IMR-90 (cell line): ENCODE results near the gene CNOT10. TPM values are rescaled to one million over a fixed set of nuclear protein-coding genes. Genes with fewer than 3 reads are reported as not detected.
"Not testable (repeated sequence)": the region's sequence is repeated elsewhere in the genome, so short reads cannot be mapped to it uniquely, and the experiment has no call there.

Experiments
- ATAC-seq: fragments of 200-7000 bp; cut with Tn5 transposase; 2 replicates; pipeline ENCODE4 v1.9.1; 2020; ENCODE audit warnings: low read depth, mild to moderate bottlenecking, moderate library complexity
- BruUV-seq: library from RNA; stranded (reverse); fragments of 400-500 nt; replicated peaks from 2 replicates; lab custom pipeline; 2021; lab: Mats Ljungman, UMichigan
- CTCF ChIA-PET: fragments of 300-600 bp; formaldehyde crosslinking; extraction: SDS; loops from one replicate; lab custom pipeline; 2021; ENCODE audit warnings: antibody characterized with exemption; lab: Yijun Ruan, JAX
- POLR2A ChIA-PET: fragments of 300-600 bp; sonication (Branson Sonifier 250); formaldehyde crosslinking; loops from one replicate; lab custom pipeline; 2022; ENCODE audit warnings: antibody characterized with exemption; ENCODE audit not compliant: unreplicated experiment; lab: Charles Lee
- DNase-seq: peaks from one replicate; pipeline ENCODE4 v3.0.0; 2013
- H2AFZ ChIP-seq: replicated peaks from 2 replicates; pipeline ENCODE3; 2013; ENCODE audit warnings: low read length, mild to moderate bottlenecking; ENCODE audit not compliant: poor library complexity
- H2AK5ac ChIP-seq: 2 replicates; pipeline ENCODE4 v1.6.1; 2013; ENCODE audit warnings: low read depth, low read length, inconsistent platforms
- H2AK9ac ChIP-seq: replicated peaks from 2 replicates; pipeline ENCODE3; 2013; ENCODE audit warnings: mild to moderate bottlenecking, low read depth, low read length, moderate library complexity; ENCODE audit not compliant: poor library complexity
- H2BK120ac ChIP-seq: 2 replicates; pipeline ENCODE4 v1.6.1; 2013; ENCODE audit warnings: low read depth, low read length, inconsistent platforms
- H2BK15ac ChIP-seq: 3 replicates; pipeline ENCODE4 v1.6.1; 2013; ENCODE audit warnings: low read depth, low read length, inconsistent platforms
- H2BK20ac ChIP-seq: 2 replicates; pipeline ENCODE4 v1.6.1; 2013; ENCODE audit warnings: low read depth, mild to moderate bottlenecking, inconsistent platforms, low read length, moderate library complexity
- H2BK5ac ChIP-seq: 2 replicates; pipeline ENCODE4 v1.6.1; 2013; ENCODE audit warnings: mild to moderate bottlenecking, low read depth, low read length, inconsistent platforms; ENCODE audit not compliant: poor library complexity, severe bottlenecking
- H3K14ac ChIP-seq: replicated peaks from 2 replicates; pipeline ENCODE4 v1.6.1; 2013; ENCODE audit warnings: low read depth, low read length, inconsistent platforms
- H3K18ac ChIP-seq: 2 replicates; pipeline ENCODE4 v1.6.1; 2013; ENCODE audit warnings: low read depth, low read length, control low read depth
- H3K23ac ChIP-seq: 2 replicates; pipeline ENCODE4 v1.6.1; 2013; ENCODE audit warnings: low read depth, low read length, inconsistent platforms
- H3K27ac ChIP-seq: 2 replicates; pipeline ENCODE4 v1.5.1; 2013; ENCODE audit warnings: mild to moderate bottlenecking, control low read depth, low read length; ENCODE audit not compliant: insufficient read depth
- H3K27me3 ChIP-seq: 2 replicates; pipeline ENCODE4 v1.6.1; 2013; ENCODE audit warnings: low read length; ENCODE audit not compliant: control insufficient read depth, insufficient read depth
- H3K36me3 ChIP-seq: 2 replicates; pipeline ENCODE4 v1.6.1; 2013; ENCODE audit warnings: low read length, mixed read lengths; ENCODE audit not compliant: control insufficient read depth, insufficient read depth
- H3K4ac ChIP-seq: 2 replicates; pipeline ENCODE4 v1.6.1; 2013; ENCODE audit warnings: low read depth, low read length, inconsistent platforms
- H3K4me1 ChIP-seq: 2 replicates; pipeline ENCODE4 v1.6.1; 2013; ENCODE audit warnings: low read length, mixed read lengths; ENCODE audit not compliant: control insufficient read depth, insufficient read depth
- H3K4me2 ChIP-seq: 2 replicates; pipeline ENCODE4 v1.6.1; 2013; ENCODE audit warnings: low read depth, mild to moderate bottlenecking, control low read depth, low read length, moderate library complexity
- H3K4me3 ChIP-seq: 2 replicates; pipeline ENCODE4 v1.5.1; 2013; ENCODE audit warnings: low read depth, mild to moderate bottlenecking, control low read depth, low read length, moderate library complexity; ENCODE audit not compliant: insufficient read depth
- H3K56ac ChIP-seq: 2 replicates; pipeline ENCODE4 v1.6.1; 2013; ENCODE audit warnings: low read length, inconsistent platforms; ENCODE audit not compliant: insufficient read depth; ENCODE audit errors: extremely low read depth
- H3K79me1 ChIP-seq, 2 experiments: 2 replicates each; pipeline ENCODE4 v1.6.1; 2013; ENCODE audit warnings: low read length in 2 of 2, inconsistent platforms in 1 of 2, low read depth in 1 of 2
- H3K9ac ChIP-seq: 2 replicates; pipeline ENCODE4 v1.6.1; 2013; ENCODE audit warnings: low read depth, low read length, control low read depth
- H3K9me1 ChIP-seq: 2 replicates; pipeline ENCODE4 v1.6.1; 2013; ENCODE audit warnings: low read length, inconsistent platforms; ENCODE audit not compliant: insufficient read depth
- H3K9me3 ChIP-seq: 2 replicates; pipeline ENCODE4 v1.6.1; 2013; ENCODE audit warnings: low read length; ENCODE audit not compliant: control insufficient read depth, insufficient read depth
- H4K20me1 ChIP-seq: 2 replicates; pipeline ENCODE4 v1.6.1; 2013; ENCODE audit warnings: low read length, inconsistent platforms; ENCODE audit not compliant: insufficient read depth
- H4K5ac ChIP-seq: 2 replicates; pipeline ENCODE4 v1.6.1; 2013; ENCODE audit warnings: mild to moderate bottlenecking, low read depth, low read length, control low read depth
- H4K8ac ChIP-seq, 2 experiments: 2 replicates each; pipeline ENCODE4 v1.6.1; 2013; ENCODE audit warnings: low read depth in 2 of 2, low read length in 2 of 2, control low read depth in 1 of 2, inconsistent platforms in 1 of 2
- H4K91ac ChIP-seq: 2 replicates; pipeline ENCODE4 v1.6.1; 2013; ENCODE audit warnings: low read depth, low read length, inconsistent platforms; ENCODE audit not compliant: insufficient read depth
- MAFK ChIP-seq: IDR thresholded peaks from 2 replicates; pipeline ENCODE4 v1.6.1; 2012; ENCODE audit warnings: low read depth, low read length, improper control_type of control experiment
- MXI1 ChIP-seq: IDR thresholded peaks from 2 replicates; pipeline ENCODE4 v1.6.1; 2012; ENCODE audit warnings: low read depth, mild to moderate bottlenecking, low read length, moderate library complexity, borderline replicate concordance
- WGBS, 2 experiments: methylation state at CpG; one replicate each; pipeline versions ENCODE4 v1.1.5 to v1.1.7; 2013; ENCODE audit warnings: missing lambda C conversion rate in 2 of 2; ENCODE audit not compliant: insufficient read length in 1 of 2; ENCODE audit errors: extremely low coverage in 2 of 2; 5-methylcytosine and 5-hydroxymethylcytosine counted together
- dilution Hi-C: fragments of 300-500 bp; cut with HindIII; formaldehyde crosslinking; loops from one replicate; pipeline ENCODE4 v1.14.3; 2018; ENCODE audit warnings: low sequenced_read_pairs; ENCODE audit not compliant: unreplicated experiment
- in situ Hi-C: fragments of 300-500 bp; cut with MboI; formaldehyde crosslinking; loops from 3 replicates; pipeline ENCODE4 v1.14.3; 2019; ENCODE audit warnings: low sequenced_read_pairs, inconsistent platforms, mixed read lengths
- intact Hi-C: fragments of 100-400 bp; cut with micrococcal nuclease; formaldehyde crosslinking; loops from 2 replicates; pipeline ENCODE4 v1.10.0; 2022
- polyA plus RNA-seq, 3 experiments: library from polyadenylated mRNA; depleted of rRNA; stranded (reverse); fragments of >200 nt; gene quantifications; 2 replicates each; pipeline ENCODE4 v1.2.3, GENCODE V29; 2012; ENCODE audit warnings: low replicate concordance in 1 of 3
- total RNA-seq: library from RNA; depleted of rRNA; stranded (reverse); fragments of >200 nt; gene quantifications from 2 replicates; pipeline ENCODE4 v1.2.3, GENCODE V29; 2012
- TF ChIP-seq, protein P1 (sequence below): fragments of 150-350 bp; IDR thresholded peaks from 2 replicates; pipeline ENCODE4 v1.6.1; 2016; ENCODE audit warnings: low read depth, mild to moderate bottlenecking, low read length, moderate library complexity, borderline replicate concordance

Gene CNOT10
- total and polyA plus RNA-seq, 2 of the 4 experiments (the other 2 are of a cell fraction) = 15.8 to 20.4 TPM

DNA sequence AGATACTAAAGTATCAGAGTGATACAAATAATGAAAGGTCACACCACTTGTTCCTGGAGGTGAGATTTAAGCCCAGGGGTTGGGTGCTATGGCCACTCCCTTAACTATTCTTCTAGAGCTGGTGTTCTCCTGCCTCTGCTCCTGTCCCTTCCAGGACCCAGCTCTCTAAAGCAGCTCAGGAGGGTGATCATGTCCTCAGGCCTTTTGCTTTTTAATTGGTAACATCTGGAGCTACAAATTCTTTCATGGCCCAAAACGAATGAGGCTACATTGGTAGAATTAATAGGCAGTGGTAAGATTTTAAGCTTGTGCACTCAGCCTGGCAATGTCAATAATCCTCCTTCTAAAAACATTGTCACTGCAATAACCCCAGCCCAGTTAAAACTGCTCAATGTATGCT is 38.2 kb upstream of the CNOT10 start:
- Histone ChIP-seq H3K27ac (no peak overlapping the region), H3K14ac (no peak overlapping the region), H4K5ac (no peak overlapping the region), H3K27me3 (peaks cover 4% of the 10 kb centered on the region), H2BK20ac (no peak overlapping the region), H3K9me1 (no peaks in the 10 kb centered on the region), H3K9ac (no peak overlapping the region), H4K91ac (no peak overlapping the region), H2AFZ (no peak overlapping the region), H2AK9ac (no peak overlapping the region), H4K20me1 (no peaks in the 10 kb centered on the region), H2AK5ac (no peak overlapping the region), H3K4me1 (no peaks in the 10 kb centered on the region), H3K4ac (no peak overlapping the region), H3K9me3 (no peaks in the 10 kb centered on the region), H3K4me3 (no peak overlapping the region), H3K56ac (no peak overlapping the region), H3K36me3 (no peaks in the 10 kb centered on the region), H3K18ac (no peak overlapping the region), H2BK120ac (no peak overlapping the region), H4K8ac (no peak overlapping the region), H2BK5ac (no peak overlapping the region), H2BK15ac (no peak overlapping the region), H3K4me2 (no peak overlapping the region), H3K79me1 (no peaks in the 10 kb centered on the region), H3K23ac (no peak overlapping the region)
- CTCF ChIA-PET = no interaction called here
- intact Hi-C loops (no loop called here), in situ Hi-C loops (no loop called here), dilution Hi-C loops (no loop called here)
- TF ChIP-seq MXI1 (no peak), MAFK (no peak)
- TF ChIP-seq, protein P1, sequence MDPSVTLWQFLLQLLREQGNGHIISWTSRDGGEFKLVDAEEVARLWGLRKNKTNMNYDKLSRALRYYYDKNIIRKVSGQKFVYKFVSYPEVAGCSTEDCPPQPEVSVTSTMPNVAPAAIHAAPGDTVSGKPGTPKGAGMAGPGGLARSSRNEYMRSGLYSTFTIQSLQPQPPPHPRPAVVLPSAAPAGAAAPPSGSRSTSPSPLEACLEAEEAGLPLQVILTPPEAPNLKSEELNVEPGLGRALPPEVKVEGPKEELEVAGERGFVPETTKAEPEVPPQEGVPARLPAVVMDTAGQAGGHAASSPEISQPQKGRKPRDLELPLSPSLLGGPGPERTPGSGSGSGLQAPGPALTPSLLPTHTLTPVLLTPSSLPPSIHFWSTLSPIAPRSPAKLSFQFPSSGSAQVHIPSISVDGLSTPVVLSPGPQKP = no peak
- WGBS, 2 experiments = no CpG with 5 or more reads among the region's 1 CpG
- POLR2A ChIA-PET = no interaction called here
- BruUV-seq = no TSS peak
- DNase-seq = no peak
- ATAC-seq = no peak

GRCh38 chr3:32652337-32653100 is 32.5 kb upstream of the CNOT10 start:
- H2BK5ac ChIP-seq, ATAC-seq, H2BK120ac ChIP-seq, intact Hi-C loops, H2BK15ac ChIP-seq, H3K36me3 ChIP-seq, BruUV-seq, H3K9me3 ChIP-seq, H2AK9ac ChIP-seq, H4K91ac ChIP-seq, H3K23ac ChIP-seq, H4K8ac ChIP-seq, H3K27ac ChIP-seq, H2BK20ac ChIP-seq, DNase-seq, H3K9ac ChIP-seq, H3K9me1 ChIP-seq, H3K27me3 ChIP-seq, POLR2A ChIA-PET, H3K4me2 ChIP-seq, H3K4ac ChIP-seq, H3K4me1 ChIP-seq, dilution Hi-C loops, H3K14ac ChIP-seq, H2AFZ ChIP-seq, H4K20me1 ChIP-seq, H3K79me1 ChIP-seq, H4K5ac ChIP-seq, H2AK5ac ChIP-seq, H3K4me3 ChIP-seq, H3K18ac ChIP-seq, H3K56ac ChIP-seq: not testable (repeated sequence)
- CTCF ChIA-PET = interaction anchor here (0.9 kb wide), 1 partner anchor 12 kb away, joined by 5 read pairs; no protein-coding TSS in a partner anchor
- in situ Hi-C loops = loop anchor here (25.0 kb wide), 2 partner anchors 265 to 365 kb away; partner anchors contain the start of gene CMTM7
- WGBS, 2 experiments = no CpG with 5 or more reads among the region's 9 CpGs
